Neural crest cell (in vitro differentiated cells): Measurements from ENCODE around the gene PADI4. TPM values are rescaled to one million over a fixed set of nuclear protein-coding genes. Genes with fewer than 3 reads are reported as not detected.

ENCODE experiments used
- DNase-seq: peaks from one replicate; pipeline ENCODE4 v3.0.0; 2021; ENCODE audit warnings: low read depth, mixed read lengths, low spot score
- H3K27ac Mint-ChIP-seq: one replicate; pipeline ENCODE4 v1.8.0; 2021; ENCODE audit warnings: mild to moderate bottlenecking, mixed read lengths; ENCODE audit not compliant: unreplicated experiment
- H3K27me3 Mint-ChIP-seq: 2 replicates; pipeline ENCODE4 v1.8.0; 2021; ENCODE audit warnings: low read depth, mild to moderate bottlenecking, mixed read lengths
- H3K36me3 Mint-ChIP-seq: 2 replicates; pipeline ENCODE4 v1.8.0; 2021; ENCODE audit warnings: low read depth, mild to moderate bottlenecking, mixed read lengths
- H3K4me1 Mint-ChIP-seq: 2 replicates; pipeline ENCODE4 v1.8.0; 2021; ENCODE audit warnings: mixed read lengths
- H3K4me3 Mint-ChIP-seq: one replicate; pipeline ENCODE4 v1.8.0; 2021; ENCODE audit warnings: mild to moderate bottlenecking, mixed read lengths
- H3K9me3 Mint-ChIP-seq: 2 replicates; pipeline ENCODE4 v1.8.0; 2021; ENCODE audit warnings: mixed read lengths
- total RNA-seq: library from RNA; stranded (reverse); gene quantifications from 2 replicates; pipeline ENCODE4 v1.2.1, GENCODE V29; 2021
- TF ChIP-seq, protein P1 (sequence below): fragments of 200-600 bp; sonication (generic); conservative IDR thresholded peaks from 2 replicates; pipeline ENCODE4 v1.5.0; 2021; ENCODE audit warnings: antibody characterized with exemption, mild to moderate bottlenecking

PADI4 gene
- total RNA-seq, 1 donor from 2014 or later, result not detected

DNA sequence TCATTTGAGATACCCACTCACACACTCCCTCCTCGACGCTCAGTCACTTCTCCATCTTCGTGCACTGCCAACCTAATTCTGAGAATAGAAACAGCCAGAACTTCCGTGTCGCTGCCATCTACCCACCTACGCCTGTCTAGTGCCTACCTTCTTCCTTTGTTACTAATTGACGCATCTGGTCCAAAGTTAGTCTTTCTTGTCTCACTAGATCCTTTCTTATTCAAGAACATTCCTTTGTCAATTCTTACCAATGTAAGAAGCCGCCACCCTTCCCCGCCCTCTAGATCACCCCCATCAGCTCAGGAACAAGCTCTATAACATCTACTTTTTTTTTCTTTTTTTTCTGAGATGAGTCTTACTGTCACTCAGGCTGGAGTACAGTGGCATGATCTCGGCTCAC, 67.7 kb downstream of the PADI4 start:
- Mint-ChIP-seq H3K4me3 (no peak overlapping the region), H3K36me3 (no peaks in the 10 kb centered on the region), H3K27me3 (peaks cover 24% of the 10 kb centered on the region), H3K9me3 (no peaks in the 10 kb centered on the region), H3K27ac (no peak overlapping the region), H3K4me1 (no peaks in the 10 kb centered on the region)
- no peak for DNase-seq
- TF ChIP-seq, protein P1, sequence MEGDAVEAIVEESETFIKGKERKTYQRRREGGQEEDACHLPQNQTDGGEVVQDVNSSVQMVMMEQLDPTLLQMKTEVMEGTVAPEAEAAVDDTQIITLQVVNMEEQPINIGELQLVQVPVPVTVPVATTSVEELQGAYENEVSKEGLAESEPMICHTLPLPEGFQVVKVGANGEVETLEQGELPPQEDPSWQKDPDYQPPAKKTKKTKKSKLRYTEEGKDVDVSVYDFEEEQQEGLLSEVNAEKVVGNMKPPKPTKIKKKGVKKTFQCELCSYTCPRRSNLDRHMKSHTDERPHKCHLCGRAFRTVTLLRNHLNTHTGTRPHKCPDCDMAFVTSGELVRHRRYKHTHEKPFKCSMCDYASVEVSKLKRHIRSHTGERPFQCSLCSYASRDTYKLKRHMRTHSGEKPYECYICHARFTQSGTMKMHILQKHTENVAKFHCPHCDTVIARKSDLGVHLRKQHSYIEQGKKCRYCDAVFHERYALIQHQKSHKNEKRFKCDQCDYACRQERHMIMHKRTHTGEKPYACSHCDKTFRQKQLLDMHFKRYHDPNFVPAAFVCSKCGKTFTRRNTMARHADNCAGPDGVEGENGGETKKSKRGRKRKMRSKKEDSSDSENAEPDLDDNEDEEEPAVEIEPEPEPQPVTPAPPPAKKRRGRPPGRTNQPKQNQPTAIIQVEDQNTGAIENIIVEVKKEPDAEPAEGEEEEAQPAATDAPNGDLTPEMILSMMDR, result no peak

DNA sequence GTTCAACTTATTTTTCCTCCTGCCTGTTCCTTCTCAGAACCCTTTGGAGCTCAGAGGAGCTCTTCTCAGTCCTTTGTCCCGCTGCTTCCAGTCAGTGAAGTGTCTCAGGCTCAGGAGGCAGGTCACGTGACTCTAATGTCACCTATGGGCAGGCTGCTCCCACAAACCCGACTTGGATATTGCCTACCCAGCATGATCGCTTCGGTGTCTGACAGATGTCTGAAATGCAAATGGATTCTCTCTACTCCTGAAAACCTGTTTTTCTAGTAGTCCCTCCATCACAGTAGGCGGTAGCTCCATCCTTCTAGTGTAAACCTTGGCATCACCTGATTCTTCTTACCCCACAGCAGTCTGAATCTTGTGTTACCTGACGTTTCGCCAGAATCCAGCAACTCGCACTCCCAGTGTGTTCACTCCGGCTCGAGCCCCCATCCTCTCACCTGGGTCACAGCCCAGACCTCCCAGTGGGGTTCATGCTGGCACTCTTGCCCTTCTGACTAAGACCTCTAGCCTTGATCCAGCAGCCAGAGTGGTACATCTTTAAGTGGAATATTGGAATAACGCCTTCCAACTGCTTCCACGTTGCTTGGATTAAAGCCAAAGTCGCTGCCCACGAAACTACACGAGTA, 69.4 kb downstream of the PADI4 start:
- TF ChIP-seq, protein P1, result no peak
- Mint-ChIP-seq H3K27me3 (peaks cover 29% of the 10 kb centered on the region), H3K4me1 (no peaks in the 10 kb centered on the region), H3K9me3 (no peaks in the 10 kb centered on the region), H3K4me3 (no peak overlapping the region), H3K36me3 (no peaks in the 10 kb centered on the region), H3K27ac (no peak overlapping the region)
- no peak for DNase-seq

DNA sequence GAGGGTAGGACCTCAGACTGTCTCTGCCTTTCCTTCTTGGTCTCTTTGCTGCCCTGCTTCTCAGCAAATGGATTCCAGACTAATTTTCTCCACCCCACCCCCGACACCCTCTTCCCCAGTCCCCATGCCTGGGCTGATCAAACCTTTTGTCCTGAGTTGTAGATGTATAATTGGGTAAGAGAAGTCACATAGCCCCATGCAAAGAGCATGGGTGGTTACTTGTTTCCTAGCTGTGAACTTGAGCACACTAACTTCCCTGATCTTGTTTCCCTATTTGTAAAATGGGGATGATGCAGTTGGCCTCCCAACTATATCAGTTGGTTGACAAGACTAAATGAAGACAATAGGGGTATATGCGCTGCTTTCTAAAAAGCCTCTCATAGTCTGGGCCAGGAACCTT, 73.2 kb downstream of the PADI4 start:
- TF ChIP-seq, protein P1, result no peak
- DNase-seq, result no peak
- no peak overlapping the region for H3K4me3 Mint-ChIP-seq
- H3K4me1 Mint-ChIP-seq, result no peaks in the 10 kb centered on the region
- no peaks in the 10 kb centered on the region for H3K36me3 Mint-ChIP-seq
- H3K27ac Mint-ChIP-seq, result no peak overlapping the region
- H3K9me3 Mint-ChIP-seq, result no peaks in the 10 kb centered on the region
- peaks cover 35% of the 10 kb centered on the region for H3K27me3 Mint-ChIP-seq

DNA sequence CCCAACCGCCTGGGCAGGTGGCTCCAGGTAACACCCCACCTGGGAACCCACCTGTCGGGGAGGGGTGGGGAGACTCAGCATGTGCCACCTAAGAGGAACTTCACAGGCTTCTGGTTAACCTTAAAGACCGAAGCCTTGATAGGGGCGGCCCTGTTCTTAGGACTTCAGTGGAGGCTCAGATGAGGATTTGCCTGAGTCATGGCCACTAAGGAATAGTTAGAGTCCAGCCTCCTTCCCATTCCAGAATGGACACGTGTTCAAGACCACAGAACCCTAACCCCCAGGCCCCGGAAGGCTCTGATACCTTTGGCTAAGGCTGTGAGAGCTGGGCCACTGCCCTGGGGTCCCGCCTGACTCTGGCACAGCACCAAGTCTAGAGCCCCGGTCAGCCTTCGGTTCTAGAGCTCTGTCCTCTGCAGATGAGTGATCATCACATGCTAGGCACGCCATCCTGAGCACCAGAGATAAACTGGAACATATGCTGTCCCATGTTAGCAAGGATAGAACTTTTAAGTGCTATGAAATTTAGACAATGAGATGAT, 84.3 kb downstream of the PADI4 start:
- Mint-ChIP-seq H3K9me3 (no peaks in the 10 kb centered on the region), H3K27ac (no peak overlapping the region), H3K4me3 (no peak overlapping the region), H3K36me3 (no peaks in the 10 kb centered on the region), H3K4me1 (no peaks in the 10 kb centered on the region), H3K27me3 (no peaks in the 10 kb centered on the region)
- TF ChIP-seq, protein P1, result no peak
- no peak for DNase-seq

DNA sequence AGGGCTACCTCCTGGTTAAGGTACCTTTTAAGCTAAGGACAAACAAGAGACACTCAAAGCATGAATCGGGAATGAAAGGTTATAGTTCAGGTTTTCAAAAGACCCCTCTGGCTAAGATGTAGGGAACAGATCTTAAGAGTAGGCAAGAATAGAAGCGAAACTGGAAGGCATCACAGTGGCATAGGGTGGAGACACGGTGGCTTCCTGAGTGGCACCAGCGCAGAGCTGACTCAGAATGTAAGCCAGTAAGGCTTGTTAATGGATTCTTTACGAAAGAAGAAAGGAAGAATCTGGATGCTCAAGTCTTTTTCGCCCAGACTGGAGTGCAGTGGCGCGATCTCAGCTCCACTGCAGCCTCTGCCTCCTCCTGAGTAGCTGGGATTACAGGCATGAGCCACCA, 85.2 kb downstream of the PADI4 start:
- DNase-seq, result no peak
- H3K27ac Mint-ChIP-seq, result no peak overlapping the region
- H3K9me3 Mint-ChIP-seq, result no peaks in the 10 kb centered on the region
- TF ChIP-seq, protein P1, result no peak
- H3K4me3 Mint-ChIP-seq, result no peak overlapping the region
- no peaks in the 10 kb centered on the region for H3K36me3 Mint-ChIP-seq
- no peaks in the 10 kb centered on the region for H3K4me1 Mint-ChIP-seq
- no peaks in the 10 kb centered on the region for H3K27me3 Mint-ChIP-seq
